ENCODE measurements around the gene MARCO. TPM values are rescaled to one million over a fixed set of nuclear protein-coding genes. Genes with fewer than 3 reads are reported as not detected.

MARCO gene
- total RNA-seq, 1 experiment from 2014 or later = 0.26 TPM

GRCh38 chr2:119005051-119005450 is 63.1 kb downstream of the MARCO start:
- TF ChIP-seq, protein P1, sequence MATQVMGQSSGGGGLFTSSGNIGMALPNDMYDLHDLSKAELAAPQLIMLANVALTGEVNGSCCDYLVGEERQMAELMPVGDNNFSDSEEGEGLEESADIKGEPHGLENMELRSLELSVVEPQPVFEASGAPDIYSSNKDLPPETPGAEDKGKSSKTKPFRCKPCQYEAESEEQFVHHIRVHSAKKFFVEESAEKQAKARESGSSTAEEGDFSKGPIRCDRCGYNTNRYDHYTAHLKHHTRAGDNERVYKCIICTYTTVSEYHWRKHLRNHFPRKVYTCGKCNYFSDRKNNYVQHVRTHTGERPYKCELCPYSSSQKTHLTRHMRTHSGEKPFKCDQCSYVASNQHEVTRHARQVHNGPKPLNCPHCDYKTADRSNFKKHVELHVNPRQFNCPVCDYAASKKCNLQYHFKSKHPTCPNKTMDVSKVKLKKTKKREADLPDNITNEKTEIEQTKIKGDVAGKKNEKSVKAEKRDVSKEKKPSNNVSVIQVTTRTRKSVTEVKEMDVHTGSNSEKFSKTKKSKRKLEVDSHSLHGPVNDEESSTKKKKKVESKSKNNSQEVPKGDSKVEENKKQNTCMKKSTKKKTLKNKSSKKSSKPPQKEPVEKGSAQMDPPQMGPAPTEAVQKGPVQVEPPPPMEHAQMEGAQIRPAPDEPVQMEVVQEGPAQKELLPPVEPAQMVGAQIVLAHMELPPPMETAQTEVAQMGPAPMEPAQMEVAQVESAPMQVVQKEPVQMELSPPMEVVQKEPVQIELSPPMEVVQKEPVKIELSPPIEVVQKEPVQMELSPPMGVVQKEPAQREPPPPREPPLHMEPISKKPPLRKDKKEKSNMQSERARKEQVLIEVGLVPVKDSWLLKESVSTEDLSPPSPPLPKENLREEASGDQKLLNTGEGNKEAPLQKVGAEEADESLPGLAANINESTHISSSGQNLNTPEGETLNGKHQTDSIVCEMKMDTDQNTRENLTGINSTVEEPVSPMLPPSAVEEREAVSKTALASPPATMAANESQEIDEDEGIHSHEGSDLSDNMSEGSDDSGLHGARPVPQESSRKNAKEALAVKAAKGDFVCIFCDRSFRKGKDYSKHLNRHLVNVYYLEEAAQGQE (IDR thresholded peaks at IDR 0.05; ENCODE audit: insufficient read depth in 1 of 2, low read depth in 2 of 2, low read length in 1 of 2) = no peak
- DNase-seq (ENCODE audit: low read depth, low spot score) = no peak
- intact Hi-C loops (cut with micrococcal nuclease; ENCODE audit: unreplicated experiment) = no loop called here

DNA sequence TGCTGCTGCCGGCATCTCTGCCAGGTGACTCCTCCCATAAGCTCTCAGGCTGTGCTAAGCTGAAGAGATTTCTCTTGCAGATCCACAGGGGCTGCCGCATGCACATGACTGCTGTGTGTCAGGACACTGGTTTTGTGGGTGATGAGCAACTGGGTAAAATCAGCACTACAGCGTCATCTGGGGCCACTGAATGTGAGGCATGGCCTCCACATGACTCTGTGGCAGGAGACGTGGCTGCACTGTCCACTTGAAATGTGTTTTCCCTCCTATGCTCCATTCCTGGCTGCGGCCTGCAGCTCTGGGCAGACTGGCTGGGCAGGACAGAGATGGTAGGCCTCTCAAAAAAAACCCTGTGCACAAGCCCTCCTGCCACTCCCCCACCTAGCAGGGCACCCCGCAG is 63.6 kb downstream of the MARCO start:
- CTCF ChIA-PET = no interaction called here
- TF ChIP-seq TCF7L2 (IDR thresholded peaks at IDR 0.05; ENCODE audit: low read depth, low read length) (no peak), POLR2AphosphoS5 (IDR thresholded peaks at IDR 0.05; ENCODE audit: low read depth, low read length) (no peak), CTCF (IDR thresholded peaks at IDR 0.05) (no peak), SIN3A (IDR thresholded peaks at IDR 0.05; ENCODE audit: borderline replicate concordance, insufficient read depth, low read depth, low read length) (no peak)
- TF ChIP-seq, protein P1 (IDR thresholded peaks at IDR 0.05; ENCODE audit: insufficient read depth in 1 of 2, low read depth in 2 of 2, low read length in 1 of 2) = no peak
- no peak for ATAC-seq
- POLR2A ChIA-PET = no interaction called here
- no TSS peak for BruUV-seq (replicated peaks)
- in situ Hi-C loops (cut with HindIII; ENCODE audit: low pct_unique_long_range_greater_than_20kb, low sequenced_read_pairs) (no loop called here), intact Hi-C loops (cut with micrococcal nuclease; ENCODE audit: unreplicated experiment) (no loop called here)
- Histone ChIP-seq H3K4me3 (ENCODE audit: low read depth in 2 of 2, low read length in 2 of 2) (no peak overlapping the region), H3K4me1 (ENCODE audit: control insufficient read depth, insufficient read depth, low read length) (no peaks in the 10 kb centered on the region), H3K9me3 (ENCODE audit: control insufficient read depth, insufficient read depth, low read depth, low read length) (no peaks in the 10 kb centered on the region), H3K27ac (ENCODE audit: low read length) (no peak overlapping the region), H3K36me3 (ENCODE audit: control insufficient read depth, insufficient read depth, low read length) (no peaks in the 10 kb centered on the region), H3K27me3 (ENCODE audit: control insufficient read depth, insufficient read depth, low read length) (peaks cover 20% of the 10 kb centered on the region)
- no peak for DNase-seq (ENCODE audit: low read depth, low spot score)

More at GRCh38 chr2:119005051-119005450, 63.1 kb downstream of the MARCO start:
- no peaks in the 10 kb centered on the region for H3K36me3 ChIP-seq (ENCODE audit: control insufficient read depth, insufficient read depth, low read length)
- BruUV-seq (replicated peaks) = no TSS peak
- in situ Hi-C loops (cut with HindIII; ENCODE audit: low pct_unique_long_range_greater_than_20kb, low sequenced_read_pairs) = no loop called here
- no peak overlapping the region for H3K27ac ChIP-seq (ENCODE audit: low read length)
- ATAC-seq = no peak
- ChIA-PET POLR2A (no interaction called here), CTCF (interaction anchor here (0.7 kb wide), 1 partner anchor 124 kb away, joined by 3 read pairs; no protein-coding TSS in a partner anchor)
- no peaks in the 10 kb centered on the region for H3K9me3 ChIP-seq (ENCODE audit: control insufficient read depth, insufficient read depth, low read depth, low read length)
- no peaks in the 10 kb centered on the region for H3K4me1 ChIP-seq (ENCODE audit: control insufficient read depth, insufficient read depth, low read length)
- H3K27me3 ChIP-seq (ENCODE audit: control insufficient read depth, insufficient read depth, low read length) = peaks cover 17% of the 10 kb centered on the region
- H3K4me3 ChIP-seq (ENCODE audit: low read depth in 2 of 2, low read length in 2 of 2) = no peak overlapping the region
